ENCODE results near the gene FREM2.

DNA sequence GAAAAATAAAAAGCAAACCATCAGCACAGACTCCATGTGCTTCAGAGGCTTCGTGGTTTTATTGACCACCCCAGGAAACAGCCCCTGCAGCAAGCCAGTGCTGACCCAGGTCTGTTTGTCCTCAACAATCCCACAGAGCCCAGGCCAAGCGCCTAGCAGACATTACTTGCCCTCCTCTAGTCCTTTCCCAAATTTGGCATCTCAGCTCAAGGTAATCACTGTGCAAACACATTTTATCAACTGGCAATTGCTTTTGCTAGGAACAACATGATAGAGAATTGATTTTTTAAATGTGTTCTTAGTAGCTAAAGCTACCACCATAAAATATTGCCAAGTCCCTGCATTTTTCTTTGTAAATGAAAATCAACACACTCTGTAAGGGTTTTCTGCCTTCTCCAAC is 182.0 kb downstream of the FREM2 start:
- TF ChIP-seq, protein P1, sequence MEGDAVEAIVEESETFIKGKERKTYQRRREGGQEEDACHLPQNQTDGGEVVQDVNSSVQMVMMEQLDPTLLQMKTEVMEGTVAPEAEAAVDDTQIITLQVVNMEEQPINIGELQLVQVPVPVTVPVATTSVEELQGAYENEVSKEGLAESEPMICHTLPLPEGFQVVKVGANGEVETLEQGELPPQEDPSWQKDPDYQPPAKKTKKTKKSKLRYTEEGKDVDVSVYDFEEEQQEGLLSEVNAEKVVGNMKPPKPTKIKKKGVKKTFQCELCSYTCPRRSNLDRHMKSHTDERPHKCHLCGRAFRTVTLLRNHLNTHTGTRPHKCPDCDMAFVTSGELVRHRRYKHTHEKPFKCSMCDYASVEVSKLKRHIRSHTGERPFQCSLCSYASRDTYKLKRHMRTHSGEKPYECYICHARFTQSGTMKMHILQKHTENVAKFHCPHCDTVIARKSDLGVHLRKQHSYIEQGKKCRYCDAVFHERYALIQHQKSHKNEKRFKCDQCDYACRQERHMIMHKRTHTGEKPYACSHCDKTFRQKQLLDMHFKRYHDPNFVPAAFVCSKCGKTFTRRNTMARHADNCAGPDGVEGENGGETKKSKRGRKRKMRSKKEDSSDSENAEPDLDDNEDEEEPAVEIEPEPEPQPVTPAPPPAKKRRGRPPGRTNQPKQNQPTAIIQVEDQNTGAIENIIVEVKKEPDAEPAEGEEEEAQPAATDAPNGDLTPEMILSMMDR (IDR thresholded peaks at IDR 0.05; ENCODE audit: poor library complexity), result no peak
- no peak for TF ChIP-seq EZH2phosphoT487 (IDR thresholded peaks at IDR 0.05; ENCODE audit: low read depth, severe bottlenecking, unreplicated experiment)
- no peak for TF ChIP-seq EZH2 (IDR thresholded peaks at IDR 0.05; ENCODE audit: borderline replicate concordance)

All from hepatocyte (in vitro differentiated cells).